ENCODE measurements around the gene TTC32.

TTC32 gene

GRCh38 chr2:19864381-19864780 is 37.4 kb downstream of the TTC32 start:
- no peaks in the 10 kb centered on the region for H3K36me3 ChIP-seq (ENCODE audit: insufficient read depth, low read length)
- no peak overlapping the region for H3K4me3 ChIP-seq (ENCODE audit: low read length)
- no peaks in the 10 kb centered on the region for H3K9me3 ChIP-seq (ENCODE audit: low read length)
- peaks cover 27% of the 10 kb centered on the region for H3K27me3 ChIP-seq (ENCODE audit: insufficient read depth, low read length)
- no peaks in the 10 kb centered on the region for H3K4me1 ChIP-seq (ENCODE audit: insufficient read depth, low read length)
- H2AFZ ChIP-seq (ENCODE audit: low read depth, low read length): no peak overlapping the region

GRCh38 chr2:19863303-19864041 is 38.3 kb downstream of the TTC32 start:
- H3K9me3 ChIP-seq (ENCODE audit: low read length): no peaks in the 10 kb centered on the region
- no peaks in the 10 kb centered on the region for H3K4me1 ChIP-seq (ENCODE audit: insufficient read depth, low read length)
- no peak overlapping the region for H2AFZ ChIP-seq (ENCODE audit: low read depth, low read length)
- no peak overlapping the region for H3K4me3 ChIP-seq (ENCODE audit: low read length)
- H3K27me3 ChIP-seq (ENCODE audit: insufficient read depth, low read length): peaks cover 25% of the 10 kb centered on the region
- no peaks in the 10 kb centered on the region for H3K36me3 ChIP-seq (ENCODE audit: insufficient read depth, low read length)

DNA sequence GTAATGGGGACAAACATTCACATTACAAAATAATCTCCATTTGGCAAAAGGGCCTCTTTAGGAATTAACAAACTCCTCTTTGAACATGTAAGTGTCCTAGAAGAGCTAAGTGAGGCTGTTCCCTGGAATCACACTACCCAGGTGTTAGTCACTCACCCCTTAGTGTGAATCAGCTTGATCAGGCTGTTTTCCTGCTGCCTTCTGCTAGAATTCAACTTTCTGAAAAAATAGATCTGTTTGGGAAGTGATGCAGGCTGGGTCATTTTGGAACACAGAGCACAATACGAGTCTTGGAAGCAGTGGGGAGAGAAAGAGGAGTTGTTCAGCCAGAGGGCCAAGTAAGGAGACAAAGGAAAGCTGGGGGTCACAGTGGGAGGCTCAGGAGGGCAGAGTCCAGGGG is 40.0 kb downstream of the TTC32 start:
- no peaks in the 10 kb centered on the region for H3K4me1 ChIP-seq (ENCODE audit: insufficient read depth, low read length)
- peaks cover 30% of the 10 kb centered on the region for H3K27me3 ChIP-seq (ENCODE audit: insufficient read depth, low read length)
- no peaks in the 10 kb centered on the region for H3K9me3 ChIP-seq (ENCODE audit: low read length)
- H3K4me3 ChIP-seq (ENCODE audit: low read length): no peak overlapping the region
- no peaks in the 10 kb centered on the region for H3K36me3 ChIP-seq (ENCODE audit: insufficient read depth, low read length)
- no peak overlapping the region for H2AFZ ChIP-seq (ENCODE audit: low read depth, low read length)

GRCh38 chr2:19860022-19860421 is 41.8 kb downstream of the TTC32 start:
- Histone ChIP-seq H3K4me3 (ENCODE audit: low read length) (no peak overlapping the region), H3K4me1 (ENCODE audit: insufficient read depth, low read length) (no peaks in the 10 kb centered on the region), H3K36me3 (ENCODE audit: insufficient read depth, low read length) (no peaks in the 10 kb centered on the region), H2AFZ (ENCODE audit: low read depth, low read length) (no peak overlapping the region), H3K9me3 (ENCODE audit: low read length) (no peaks in the 10 kb centered on the region), H3K27me3 (ENCODE audit: insufficient read depth, low read length) (peaks cover 34% of the 10 kb centered on the region)

DNA sequence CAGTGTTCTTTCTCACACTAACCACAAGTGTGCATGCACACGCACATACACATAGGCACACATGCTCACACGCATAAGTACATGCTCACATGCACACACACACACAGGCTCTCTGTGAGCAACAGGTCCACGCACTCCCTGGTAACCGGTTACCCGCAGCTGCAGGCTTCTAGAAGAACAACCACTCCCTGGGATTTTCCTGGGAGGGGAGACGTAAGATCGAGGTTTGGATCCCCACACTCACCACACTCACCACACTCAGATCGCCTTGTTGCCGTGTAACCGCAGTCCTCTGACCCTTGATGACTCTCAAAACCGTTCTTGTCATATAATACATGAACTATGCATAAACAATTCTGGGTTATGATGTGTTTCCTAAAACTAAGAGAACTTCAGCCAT is 42.2 kb downstream of the TTC32 start:
- Histone ChIP-seq H3K27me3 (ENCODE audit: insufficient read depth, low read length) (peaks cover 34% of the 10 kb centered on the region), H3K4me1 (ENCODE audit: insufficient read depth, low read length) (no peaks in the 10 kb centered on the region), H3K4me3 (ENCODE audit: low read length) (no peak overlapping the region), H3K36me3 (ENCODE audit: insufficient read depth, low read length) (no peaks in the 10 kb centered on the region), H3K9me3 (ENCODE audit: low read length) (no peaks in the 10 kb centered on the region), H2AFZ (ENCODE audit: low read depth, low read length) (no peak overlapping the region)

- Histone ChIP-seq H3K27me3 (ENCODE audit: insufficient read depth, low read length) (peaks cover 34% of the 10 kb centered on the region), H3K4me1 (ENCODE audit: insufficient read depth, low read length) (no peaks in the 10 kb centered on the region), H3K36me3 (ENCODE audit: insufficient read depth, low read length) (no peaks in the 10 kb centered on the region), H3K9me3 (ENCODE audit: low read length) (no peaks in the 10 kb centered on the region), H3K4me3 (ENCODE audit: low read length) (no peak overlapping the region), H2AFZ (ENCODE audit: low read depth, low read length) (no peak overlapping the region)
Measured at GRCh38 chr2:19857806-19858205, 44.0 kb downstream of the TTC32 start.

DNA sequence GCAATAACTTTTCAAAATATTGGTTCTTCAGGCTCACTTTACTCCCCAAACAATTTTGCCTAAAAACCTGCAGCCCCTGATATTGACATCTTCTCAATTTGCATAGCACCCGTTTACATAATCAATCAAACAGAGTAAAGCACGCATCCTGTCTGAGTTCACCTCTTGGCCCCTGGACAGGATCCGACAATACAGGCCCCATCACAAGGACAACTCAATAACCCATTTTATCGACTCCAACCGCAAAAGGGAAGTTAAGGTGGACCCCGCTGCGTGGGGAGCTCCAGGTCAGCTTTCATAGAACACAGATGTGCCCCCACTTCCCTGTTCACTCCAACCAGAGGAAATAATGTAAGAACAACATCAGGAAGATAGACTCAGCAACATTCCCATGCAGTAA is 44.7 kb downstream of the TTC32 start:
- Histone ChIP-seq H3K4me3 (ENCODE audit: low read length) (no peak overlapping the region), H3K36me3 (ENCODE audit: insufficient read depth, low read length) (no peaks in the 10 kb centered on the region), H3K9me3 (ENCODE audit: low read length) (no peaks in the 10 kb centered on the region), H3K4me1 (ENCODE audit: insufficient read depth, low read length) (no peaks in the 10 kb centered on the region), H2AFZ (ENCODE audit: low read depth, low read length) (no peak overlapping the region), H3K27me3 (ENCODE audit: insufficient read depth, low read length) (peaks cover 34% of the 10 kb centered on the region)

DNA sequence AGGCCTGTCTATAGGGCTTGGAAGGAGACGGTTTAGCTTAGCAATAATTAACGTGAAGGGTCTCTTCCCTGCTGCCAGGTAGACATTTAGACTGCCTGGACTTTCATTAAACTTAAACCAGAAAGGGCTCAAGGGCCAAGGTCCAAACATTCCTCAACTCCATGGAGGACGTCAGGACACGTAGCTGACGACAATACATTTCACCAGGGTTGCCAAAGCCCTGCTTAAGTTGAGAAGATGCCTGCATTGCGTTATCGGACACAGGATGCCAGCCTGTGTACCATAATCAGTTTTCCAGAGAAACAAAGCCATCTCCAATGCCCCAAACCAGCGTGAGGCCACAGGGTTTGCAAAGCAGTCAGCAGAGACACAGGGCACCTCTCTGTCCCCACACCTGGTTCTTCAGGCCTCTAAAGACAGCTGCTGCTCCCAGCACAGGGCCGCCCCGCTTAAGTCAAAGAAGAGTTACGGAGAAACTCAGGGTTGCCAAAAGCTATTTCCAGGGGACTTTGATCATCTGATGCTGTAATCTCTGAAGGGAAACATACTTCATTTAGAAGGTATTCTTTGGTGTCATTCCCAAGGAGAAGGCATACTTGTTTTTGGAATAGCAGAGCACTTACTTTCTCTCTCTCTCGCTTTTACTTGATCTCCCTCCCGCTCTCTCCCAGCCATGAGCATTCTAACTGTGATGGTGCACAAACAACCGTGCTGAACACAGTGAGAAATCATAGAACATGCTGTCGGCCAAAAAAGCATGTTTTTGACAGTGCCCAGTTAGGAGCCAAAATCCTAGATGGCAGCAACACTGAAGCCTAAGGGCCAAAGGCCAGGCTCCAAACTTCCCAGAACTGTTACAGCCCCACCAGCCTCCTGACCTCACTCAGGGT is 46.0 kb downstream of the TTC32 start:
- Histone ChIP-seq H3K9me3 (ENCODE audit: low read length) (no peaks in the 10 kb centered on the region), H3K4me1 (ENCODE audit: insufficient read depth, low read length) (no peaks in the 10 kb centered on the region)

DNA sequence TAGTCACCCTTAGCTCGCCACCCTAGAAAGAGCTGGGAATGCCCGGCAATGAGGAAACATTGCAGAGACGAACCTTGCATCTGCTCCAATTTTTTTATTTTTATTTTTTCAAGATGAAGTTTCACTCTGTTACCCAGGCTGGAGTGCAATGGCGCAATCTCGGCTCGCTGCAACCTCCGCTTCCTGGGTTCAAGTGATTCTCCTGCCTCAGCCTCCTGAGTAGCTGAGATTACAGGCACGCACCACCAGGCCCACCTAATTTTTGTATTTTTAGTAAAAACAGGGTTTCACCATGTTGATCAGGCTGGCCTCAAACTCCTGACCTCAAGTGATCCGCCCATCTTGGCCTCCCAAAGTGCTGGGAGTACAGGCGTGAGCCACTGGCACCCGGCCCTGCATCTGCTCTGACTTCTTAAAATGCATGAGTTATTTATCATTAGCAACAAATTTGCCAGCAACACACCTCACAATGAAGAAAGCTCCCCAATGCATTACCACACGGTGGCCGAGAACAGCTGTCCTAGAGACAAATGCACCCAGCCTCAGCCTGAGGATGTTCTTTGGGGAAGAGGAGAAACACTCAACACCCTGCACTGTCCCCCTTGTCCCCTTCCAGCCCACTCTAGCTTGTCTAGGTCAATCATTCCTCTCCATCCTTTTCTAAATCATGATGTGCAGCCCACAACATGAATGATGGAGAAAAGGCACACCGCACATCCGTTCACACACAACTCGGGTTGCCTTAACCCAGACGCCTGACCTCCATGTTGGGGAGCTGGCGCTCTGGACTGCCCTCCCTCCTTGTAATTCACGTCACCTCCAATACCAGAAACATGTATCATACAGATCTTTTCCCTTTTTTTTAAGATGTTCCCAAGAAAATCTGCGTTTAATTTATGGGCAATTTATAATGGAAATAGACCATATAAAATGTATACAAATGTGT is 46.9 kb downstream of the TTC32 start:
- no peaks in the 10 kb centered on the region for H3K4me1 ChIP-seq (ENCODE audit: insufficient read depth, low read length)
- no peak overlapping the region for H3K4me3 ChIP-seq (ENCODE audit: low read length)
- H3K9me3 ChIP-seq (ENCODE audit: low read length): no peaks in the 10 kb centered on the region
- H3K27me3 ChIP-seq (ENCODE audit: insufficient read depth, low read length): peaks cover 24% of the 10 kb centered on the region
- no peaks in the 10 kb centered on the region for H3K36me3 ChIP-seq (ENCODE audit: insufficient read depth, low read length)
- no peak overlapping the region for H2AFZ ChIP-seq (ENCODE audit: low read depth, low read length)

More for the DNA sequence above, 46.0 kb downstream of the TTC32 start:
- Histone ChIP-seq H2AFZ (ENCODE audit: low read depth, low read length) (no peak overlapping the region), H3K4me3 (ENCODE audit: low read length) (no peak overlapping the region), H3K36me3 (ENCODE audit: insufficient read depth, low read length) (no peaks in the 10 kb centered on the region), H3K27me3 (ENCODE audit: insufficient read depth, low read length) (peaks cover 32% of the 10 kb centered on the region)

DNA sequence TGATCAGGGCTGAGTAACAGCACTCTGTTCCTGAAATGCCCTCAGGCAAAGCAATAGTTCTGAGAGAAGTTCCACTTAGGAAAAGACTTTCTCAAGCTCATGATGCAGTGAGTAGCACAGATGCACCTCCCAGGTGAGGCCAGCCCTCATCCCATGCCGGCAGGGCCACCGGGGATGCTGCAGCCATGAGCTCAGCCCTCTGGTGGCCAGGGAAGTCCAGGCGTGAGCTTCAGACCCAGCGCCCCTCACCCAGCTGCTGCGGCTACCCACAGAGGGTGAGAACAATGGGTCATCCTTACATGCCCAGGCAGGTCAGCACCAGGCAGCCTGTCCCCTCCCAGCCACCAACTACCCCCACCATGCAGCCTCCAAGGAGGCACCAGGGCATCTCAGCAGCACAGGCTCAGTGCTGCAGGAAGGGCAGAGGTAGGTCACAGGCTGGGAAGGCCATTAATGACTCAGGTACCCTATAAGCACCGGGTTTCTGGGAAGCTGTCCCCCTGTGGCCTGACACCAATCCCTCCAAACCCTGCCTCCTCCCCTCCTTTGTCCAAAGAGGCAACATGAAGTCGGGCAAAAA is 50.6 kb downstream of the TTC32 start:
- H2AFZ ChIP-seq (ENCODE audit: low read depth, low read length): no peak overlapping the region
- H3K27me3 ChIP-seq (ENCODE audit: insufficient read depth, low read length): peaks cover 4% of the 10 kb centered on the region
- H3K4me3 ChIP-seq (ENCODE audit: low read length): no peak overlapping the region
- no peaks in the 10 kb centered on the region for H3K4me1 ChIP-seq (ENCODE audit: insufficient read depth, low read length)
- no peaks in the 10 kb centered on the region for H3K36me3 ChIP-seq (ENCODE audit: insufficient read depth, low read length)
- no peaks in the 10 kb centered on the region for H3K9me3 ChIP-seq (ENCODE audit: low read length)

GRCh38 chr2:19850056-19851050 is 51.4 kb downstream of the TTC32 start:
- no peaks in the 10 kb centered on the region for H3K9me3 ChIP-seq (ENCODE audit: low read length)
- H2AFZ ChIP-seq (ENCODE audit: low read depth, low read length): no peak overlapping the region
- H3K4me3 ChIP-seq (ENCODE audit: low read length): no peak overlapping the region
- H3K4me1 ChIP-seq (ENCODE audit: insufficient read depth, low read length): no peaks in the 10 kb centered on the region
- H3K36me3 ChIP-seq (ENCODE audit: insufficient read depth, low read length): no peaks in the 10 kb centered on the region
- no peaks in the 10 kb centered on the region for H3K27me3 ChIP-seq (ENCODE audit: insufficient read depth, low read length)

- H2AFZ ChIP-seq (ENCODE audit: low read depth, low read length): no peak overlapping the region
- H3K27me3 ChIP-seq (ENCODE audit: insufficient read depth, low read length): no peaks in the 10 kb centered on the region
- no peak overlapping the region for H3K4me3 ChIP-seq (ENCODE audit: low read length)
- H3K9me3 ChIP-seq (ENCODE audit: low read length): no peaks in the 10 kb centered on the region
- no peaks in the 10 kb centered on the region for H3K36me3 ChIP-seq (ENCODE audit: insufficient read depth, low read length)
- H3K4me1 ChIP-seq (ENCODE audit: insufficient read depth, low read length): no peaks in the 10 kb centered on the region
Measured at GRCh38 chr2:19848952-19849351, 52.8 kb downstream of the TTC32 start.

All from neuron (in vitro differentiated cells).